GM19468 (cell line): ENCODE results near the gene PCOLCE2.

Source experiments
- ATAC-seq: cut with Tn5 transposase; IDR thresholded peaks from one replicate; pipeline ENCODE4 v1.9.1; 2021; ENCODE audit warnings: mild to moderate bottlenecking, moderate library complexity, moderate number of reproducible peaks; ENCODE audit not compliant: unreplicated experiment; ENCODE audit errors: extremely low read depth

Gene PCOLCE2

GRCh38 chr3:142819179-142819578, 69.7 kb downstream of the PCOLCE2 start:
- ATAC-seq, result no peak

- no peak for ATAC-seq
These were observed 70.2 kb downstream of the PCOLCE2 start for GRCh38 chr3:142818651-142819050.

- ATAC-seq, result no peak
These were observed 71.0 kb downstream of the PCOLCE2 start for GRCh38 chr3:142817897-142818296.

- no peak for ATAC-seq
These were observed 71.5 kb downstream of the PCOLCE2 start for GRCh38 chr3:142817356-142817755.

GRCh38 chr3:142815803-142816202, 73.1 kb downstream of the PCOLCE2 start:
- ATAC-seq, result no peak

GRCh38 chr3:142809259-142809658, 79.6 kb downstream of the PCOLCE2 start:
- no peak for ATAC-seq

- ATAC-seq, result no peak
These were observed 80.6 kb downstream of the PCOLCE2 start for GRCh38 chr3:142808103-142808917.

GRCh38 chr3:142802891-142803290, 86.0 kb downstream of the PCOLCE2 start:
- no peak for ATAC-seq

- ATAC-seq, result no peak
These were observed 87.1 kb downstream of the PCOLCE2 start for GRCh38 chr3:142801746-142802145.

GRCh38 chr3:142796823-142797222, 92.1 kb downstream of the PCOLCE2 start:
- no peak for ATAC-seq

- ATAC-seq, result no peak
These were observed 93.6 kb downstream of the PCOLCE2 start for GRCh38 chr3:142795332-142795731.

- ATAC-seq, result no peak
These were observed 94.4 kb downstream of the PCOLCE2 start for GRCh38 chr3:142794508-142794907.

- no peak for ATAC-seq
These were observed 101.2 kb downstream of the PCOLCE2 start for GRCh38 chr3:142787719-142788118.

- no peak for ATAC-seq
These were observed 102.9 kb downstream of the PCOLCE2 start for GRCh38 chr3:142785996-142786395.

- no peak for ATAC-seq
These were observed 104.7 kb downstream of the PCOLCE2 start for GRCh38 chr3:142784228-142784627.

GRCh38 chr3:142782616-142783015, 106.3 kb downstream of the PCOLCE2 start:
- no peak for ATAC-seq

- no peak for ATAC-seq
These were observed 109.3 kb downstream of the PCOLCE2 start for GRCh38 chr3:142779591-142779990.

- no peak for ATAC-seq
These were observed 110.3 kb downstream of the PCOLCE2 start for GRCh38 chr3:142778541-142778940.

- no peak for ATAC-seq
These were observed 111.0 kb downstream of the PCOLCE2 start for GRCh38 chr3:142777927-142778326.

GRCh38 chr3:142768338-142768737, 120.5 kb downstream of the PCOLCE2 start:
- ATAC-seq, result no peak
